GM18508 (cell line): ENCODE data around the gene RAD51B.
A peak's percentile ranks its signal among the peaks of the same experiment; 100 is the strongest.

Experiments used
- ATAC-seq: cut with Tn5 transposase; IDR thresholded peaks from one replicate; pipeline ENCODE4 v1.9.1; 2021; ENCODE audit warnings: moderate number of reproducible peaks; ENCODE audit not compliant: insufficient read depth, unreplicated experiment

RAD51B gene

GRCh38 chr14:68740788-68741476 is 921.4 kb downstream of the RAD51B start:
- no peak for ATAC-seq

GRCh38 chr14:68741477-68741791 is 921.9 kb downstream of the RAD51B start:
- ATAC-seq: peak; percentile 19

- ATAC-seq: peak; percentile 59
Observed at GRCh38 chr14:68741839-68742470, 922.4 kb downstream of the RAD51B start.

GRCh38 chr14:68744613-68745012 is 925.0 kb downstream of the RAD51B start:
- ATAC-seq: no peak

GRCh38 chr14:68747393-68747792 is 927.8 kb downstream of the RAD51B start:
- no peak for ATAC-seq

- no peak for ATAC-seq
Observed at GRCh38 chr14:68748260-68748659, 928.7 kb downstream of the RAD51B start.

GRCh38 chr14:68748691-68749090 is 929.1 kb downstream of the RAD51B start:
- no peak for ATAC-seq

GRCh38 chr14:68749487-68750475 is 930.2 kb downstream of the RAD51B start:
- ATAC-seq: no peak

- no peak for ATAC-seq
Observed at GRCh38 chr14:68752271-68753006, 932.9 kb downstream of the RAD51B start.

- no peak for ATAC-seq
Observed at GRCh38 chr14:68753690-68754089, 934.1 kb downstream of the RAD51B start.

GRCh38 chr14:68755016-68755353 is 935.4 kb downstream of the RAD51B start:
- no peak for ATAC-seq

GRCh38 chr14:68756000-68756481 is 936.5 kb downstream of the RAD51B start:
- ATAC-seq: no peak

- no peak for ATAC-seq
Observed at GRCh38 chr14:68756734-68757133, 937.2 kb downstream of the RAD51B start.

- no peak for ATAC-seq
Observed at GRCh38 chr14:68757618-68758081, 938.1 kb downstream of the RAD51B start.

GRCh38 chr14:68758301-68758700 is 938.7 kb downstream of the RAD51B start:
- no peak for ATAC-seq

- no peak for ATAC-seq
Observed at GRCh38 chr14:68759017-68759560, 939.5 kb downstream of the RAD51B start.

- ATAC-seq: no peak
Observed at GRCh38 chr14:68759937-68760336, 940.4 kb downstream of the RAD51B start.

- ATAC-seq: no peak
Observed at GRCh38 chr14:68760761-68761160, 941.2 kb downstream of the RAD51B start.

GRCh38 chr14:68761391-68761790 is 941.8 kb downstream of the RAD51B start:
- ATAC-seq: no peak
